Skeletal muscle tissue (tissue), 4 donors: Measurements from ENCODE around the gene NKX3-2. TPM values are rescaled to one million over a fixed set of nuclear protein-coding genes. Genes with fewer than 3 reads are reported as not detected.

ENCODE experiments used
- H3K27ac ChIP-seq: one replicate; pipeline ENCODE4 v1.7.0; 2013; ENCODE audit warnings: mild to moderate bottlenecking, low read depth, low read length, inconsistent platforms
- H3K27me3 ChIP-seq, 3 donors: one replicate each; pipeline ENCODE4 v1.7.0; 2013; ENCODE audit warnings: low read length in 3 of 3; ENCODE audit not compliant: control insufficient read depth in 3 of 3, insufficient read depth in 3 of 3
- H3K36me3 ChIP-seq, 3 donors: one replicate each; pipeline ENCODE4 v1.7.0; 2013; ENCODE audit warnings: low read length in 3 of 3; ENCODE audit not compliant: control insufficient read depth in 3 of 3, insufficient read depth in 3 of 3
- H3K4me1 ChIP-seq, 3 donors: one replicate each; pipeline ENCODE4 v1.7.0; 2013; ENCODE audit warnings: low read length in 3 of 3, mild to moderate bottlenecking in 3 of 3; ENCODE audit not compliant: control insufficient read depth in 3 of 3, insufficient read depth in 3 of 3
- H3K4me3 ChIP-seq, 3 donors: one replicate each; pipeline ENCODE4 v1.7.0; 2013; ENCODE audit warnings: low read length in 3 of 3
- H3K9ac ChIP-seq, 3 donors: one replicate each; pipeline ENCODE4 v1.7.0; 2013; ENCODE audit warnings: low read length in 3 of 3, mild to moderate bottlenecking in 3 of 3, moderate library complexity in 2 of 3, low read depth in 1 of 3
- H3K9me3 ChIP-seq, 3 donors: one replicate each; pipeline ENCODE4 v1.7.0; 2013; ENCODE audit warnings: low read length in 3 of 3; ENCODE audit not compliant: control insufficient read depth in 3 of 3
- total RNA-seq: library from RNA; depleted of rRNA; stranded (reverse); fragments of >200 nt; gene quantifications from one replicate; pipeline ENCODE4 v1.2.3, GENCODE V29; 2014
- donor health status: Osteomylitis.

The NKX3-2 gene
- under 0.01 TPM for total RNA-seq

- peaks cover 86 to 98% (median 89%) of the 10 kb centered on the region in 3 donors for H3K27me3 ChIP-seq
- H3K4me3 ChIP-seq: peak within 1 kb of the TSS; percentile 17 to 65 (median 56)
- H3K27ac ChIP-seq: no peak within 1 kb of the TSS
- H3K9ac ChIP-seq: peak within 1 kb of the TSS in 1 of 3 donors; percentile 8
- no peaks in the 10 kb centered on the region for H3K36me3 ChIP-seq
- H3K4me1 ChIP-seq: peaks cover 26 to 33% (median 29%) of the 10 kb centered on the region in 3 donors
- H3K9me3 ChIP-seq: peaks cover 0 to 2% (median 0%) of the 10 kb centered on the region in 3 donors
Measured at GRCh38 chr4:13543839-13544605, at the start of gene NKX3-2. Gene NKX3-2 (minus strand): TSS chr4:13544508. CDS start chr4:13544414, 94 bp downstream.

GRCh38 chr4:13592220-13592619 lies 47.9 kb upstream of the NKX3-2 start:
- no peaks in the 10 kb centered on the region for H3K27me3 ChIP-seq
- no peak overlapping the region for H3K4me3 ChIP-seq
- no peak overlapping the region for H3K9ac ChIP-seq
- no peak overlapping the region for H3K27ac ChIP-seq
- peaks cover 24 to 62% (median 58%) of the 10 kb centered on the region in 3 donors for H3K36me3 ChIP-seq
- no peaks in the 10 kb centered on the region for H3K4me1 ChIP-seq
- no peaks in the 10 kb centered on the region for H3K9me3 ChIP-seq

- no peak overlapping the region for H3K4me3 ChIP-seq
- H3K27ac ChIP-seq: no peak overlapping the region
- H3K4me1 ChIP-seq: no peaks in the 10 kb centered on the region
- H3K27me3 ChIP-seq: no peaks in the 10 kb centered on the region
- no peaks in the 10 kb centered on the region for H3K9me3 ChIP-seq
- no peak overlapping the region for H3K9ac ChIP-seq
- H3K36me3 ChIP-seq: peaks cover 23 to 61% (median 61%) of the 10 kb centered on the region in 3 donors
Measured at GRCh38 chr4:13590766-13591165, 46.5 kb upstream of the NKX3-2 start.

- H3K9me3 ChIP-seq: no peaks in the 10 kb centered on the region
- H3K9ac ChIP-seq: no peak overlapping the region
- H3K36me3 ChIP-seq: peaks cover 24 to 60% (median 54%) of the 10 kb centered on the region in 3 donors
- H3K27me3 ChIP-seq: no peaks in the 10 kb centered on the region
- no peak overlapping the region for H3K4me3 ChIP-seq
- no peaks in the 10 kb centered on the region for H3K4me1 ChIP-seq
- no peak overlapping the region for H3K27ac ChIP-seq
Measured at GRCh38 chr4:13588954-13589353, 44.6 kb upstream of the NKX3-2 start.

- no peak overlapping the region for H3K4me3 ChIP-seq
- H3K27ac ChIP-seq: no peak overlapping the region
- no peak overlapping the region for H3K9ac ChIP-seq
- no peaks in the 10 kb centered on the region for H3K9me3 ChIP-seq
- no peaks in the 10 kb centered on the region for H3K27me3 ChIP-seq
- H3K4me1 ChIP-seq: no peaks in the 10 kb centered on the region
- H3K36me3 ChIP-seq: peaks cover 32 to 75% (median 67%) of the 10 kb centered on the region in 3 donors
Measured at GRCh38 chr4:13584481-13584880, 40.2 kb upstream of the NKX3-2 start.

GRCh38 chr4:13580036-13580435 lies 35.7 kb upstream of the NKX3-2 start:
- peaks cover 30 to 74% (median 71%) of the 10 kb centered on the region in 3 donors for H3K36me3 ChIP-seq
- H3K4me3 ChIP-seq: no peak overlapping the region
- no peaks in the 10 kb centered on the region for H3K4me1 ChIP-seq
- H3K9ac ChIP-seq: no peak overlapping the region
- H3K27ac ChIP-seq: no peak overlapping the region
- H3K9me3 ChIP-seq: no peaks in the 10 kb centered on the region
- H3K27me3 ChIP-seq: no peaks in the 10 kb centered on the region

GRCh38 chr4:13577660-13578059 lies 33.4 kb upstream of the NKX3-2 start:
- Histone ChIP-seq H3K4me1 (no peaks in the 10 kb centered on the region), H3K4me3 (no peak overlapping the region), H3K9me3 (no peaks in the 10 kb centered on the region), H3K9ac (no peak overlapping the region), H3K27ac (no peak overlapping the region), H3K36me3 (peaks cover 30 to 72% (median 70%) of the 10 kb centered on the region in 3 donors), H3K27me3 (no peaks in the 10 kb centered on the region)

- Histone ChIP-seq H3K36me3 (peaks cover 29 to 63% (median 59%) of the 10 kb centered on the region in 3 donors), H3K27ac (no peak overlapping the region)
Measured at GRCh38 chr4:13570916-13571315, 26.6 kb upstream of the NKX3-2 start.

GRCh38 chr4:13567125-13567524 lies 22.8 kb upstream of the NKX3-2 start:
- no peaks in the 10 kb centered on the region for H3K9me3 ChIP-seq
- no peak overlapping the region for H3K27ac ChIP-seq
- no peak overlapping the region for H3K4me3 ChIP-seq
- peaks cover 21 to 42% (median 35%) of the 10 kb centered on the region in 3 donors for H3K36me3 ChIP-seq
- H3K27me3 ChIP-seq: no peaks in the 10 kb centered on the region
- H3K9ac ChIP-seq: no peak overlapping the region
- H3K4me1 ChIP-seq: no peaks in the 10 kb centered on the region

More at GRCh38 chr4:13570916-13571315, 26.6 kb upstream of the NKX3-2 start:
- no peak overlapping the region for H3K4me3 ChIP-seq
- no peaks in the 10 kb centered on the region for H3K9me3 ChIP-seq
- H3K27me3 ChIP-seq: no peaks in the 10 kb centered on the region
- H3K9ac ChIP-seq: no peak overlapping the region
- no peaks in the 10 kb centered on the region for H3K4me1 ChIP-seq

GRCh38 chr4:13562876-13563275 lies 18.6 kb upstream of the NKX3-2 start:
- H3K4me1 ChIP-seq: no peaks in the 10 kb centered on the region
- no peaks in the 10 kb centered on the region for H3K9me3 ChIP-seq
- no peak overlapping the region for H3K4me3 ChIP-seq
- peaks cover 0 to 6% (median 0%) of the 10 kb centered on the region in 3 donors for H3K36me3 ChIP-seq
- no peak overlapping the region for H3K9ac ChIP-seq
- H3K27me3 ChIP-seq: no peaks in the 10 kb centered on the region
- no peak overlapping the region for H3K27ac ChIP-seq
